ENCODE results near the gene KRABD2.

DNA sequence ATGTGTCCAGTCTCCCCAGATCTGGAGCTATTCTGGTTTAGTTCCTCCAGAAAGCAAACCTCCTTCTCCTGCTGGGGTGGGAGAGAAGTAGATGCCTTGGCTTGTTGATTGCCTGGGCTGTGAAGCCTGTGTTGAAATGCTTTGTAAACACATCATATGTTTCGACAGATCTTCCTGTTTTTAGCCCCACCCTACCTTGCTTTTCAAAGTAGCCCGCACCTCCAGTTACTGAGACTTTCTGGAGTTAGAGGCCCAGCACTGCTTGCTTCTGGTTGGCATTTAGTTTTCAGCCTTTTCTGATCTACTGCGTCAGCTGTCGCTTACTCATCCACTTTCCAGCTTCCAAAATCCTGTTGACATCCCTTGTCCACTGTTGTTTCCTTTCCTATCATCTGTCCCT, 41.3 kb upstream of the KRABD2 start:
- no peak for TF ChIP-seq CTCF (IDR thresholded peaks at IDR 0.05)
- no peak for TF ChIP-seq POLR2A (IDR thresholded peaks at IDR 0.05)
- TF ChIP-seq POLR2AphosphoS5 (IDR thresholded peaks at IDR 0.05; ENCODE audit: insufficient read depth in 1 of 2, low read depth in 1 of 2): peak in 1 of 2 donors; percentile 12

Measured in vagina (tissue), 2 donors.